H9 (cell line): ENCODE data around the gene TAF4B. TPM values are rescaled to one million over a fixed set of nuclear protein-coding genes. Genes with fewer than 3 reads are reported as not detected.

Experiments
- DNase-seq: peaks from one replicate; pipeline ENCODE4 v3.0.0-alpha.2; 2017
- H2AFZ ChIP-seq: one replicate; pipeline ENCODE4 v1.6.1; 2013; ENCODE audit warnings: mild to moderate bottlenecking, low read length, control low read depth, moderate library complexity
- H2AK5ac ChIP-seq: 2 replicates; pipeline ENCODE4 v1.6.1; 2013; ENCODE audit warnings: low read length, control low read depth, mixed read lengths; ENCODE audit not compliant: insufficient read length
- H2BK120ac ChIP-seq: one replicate; pipeline ENCODE4 v1.6.1; 2013; ENCODE audit warnings: low read depth, mild to moderate bottlenecking, low read length, control low read depth, inconsistent platforms; ENCODE audit not compliant: poor library complexity, severe bottlenecking
- H2BK12ac ChIP-seq: 2 replicates; pipeline ENCODE4 v1.6.1; 2013; ENCODE audit warnings: low read length, control low read depth, mixed read lengths, low read depth; ENCODE audit not compliant: insufficient read length
- H2BK15ac ChIP-seq: 2 replicates; pipeline ENCODE4 v1.6.1; 2013; ENCODE audit warnings: low read depth, low read length, control low read depth
- H2BK20ac ChIP-seq: one replicate; pipeline ENCODE4 v1.6.1; 2013; ENCODE audit warnings: low read depth, mild to moderate bottlenecking, low read length, control low read depth, inconsistent platforms; ENCODE audit not compliant: poor library complexity, severe bottlenecking
- H2BK5ac ChIP-seq: 2 replicates; pipeline ENCODE4 v1.6.1; 2013; ENCODE audit warnings: low read length, control low read depth, mixed read lengths; ENCODE audit not compliant: insufficient read length
- H3K14ac ChIP-seq: 2 replicates; pipeline ENCODE4 v1.6.1; 2013; ENCODE audit warnings: low read length, control low read depth; ENCODE audit not compliant: insufficient read depth
- H3K18ac ChIP-seq: 2 replicates; pipeline ENCODE4 v1.6.1; 2013; ENCODE audit warnings: low read depth, mild to moderate bottlenecking, mixed read lengths, low read length, control low read depth; ENCODE audit not compliant: insufficient read length
- H3K23ac ChIP-seq: 2 replicates; pipeline ENCODE4 v1.6.1; 2013; ENCODE audit warnings: low read length, control low read depth, mixed read lengths, low read depth; ENCODE audit not compliant: insufficient read length
- H3K23me2 ChIP-seq: 2 replicates; pipeline ENCODE4 v1.6.1; 2013; ENCODE audit warnings: low read depth, mild to moderate bottlenecking, mixed read lengths, low read length, control low read depth; ENCODE audit not compliant: insufficient read length, poor library complexity, severe bottlenecking
- H3K27ac ChIP-seq: 2 replicates; pipeline ENCODE4 v1.5.1; 2013; ENCODE audit warnings: low read length, control low read depth, mixed read lengths, low read depth; ENCODE audit not compliant: insufficient read length
- H3K27me3 ChIP-seq: 2 replicates; pipeline ENCODE4 v1.6.1; 2013; ENCODE audit warnings: low read length, control low read depth, inconsistent platforms; ENCODE audit not compliant: insufficient read depth
- H3K4ac ChIP-seq: 2 replicates; pipeline ENCODE4 v1.6.1; 2013; ENCODE audit warnings: low read depth, mild to moderate bottlenecking, control low read depth, inconsistent platforms, low read length, moderate library complexity
- H3K4me1 ChIP-seq: 2 replicates; pipeline ENCODE4 v1.6.1; 2013; ENCODE audit warnings: low read length, control low read depth, inconsistent platforms; ENCODE audit not compliant: insufficient read depth
- H3K4me2 ChIP-seq: 2 replicates; pipeline ENCODE4 v1.6.1; 2013; ENCODE audit warnings: low read length, control low read depth, mixed read lengths; ENCODE audit not compliant: insufficient read length, insufficient read depth
- H3K56ac ChIP-seq: 2 replicates; pipeline ENCODE4 v1.6.1; 2013; ENCODE audit warnings: low read depth, mild to moderate bottlenecking, mixed read lengths, low read length, control low read depth; ENCODE audit not compliant: insufficient read length
- H3K79me1 ChIP-seq: 2 replicates; pipeline ENCODE4 v1.6.1; 2013; ENCODE audit warnings: low read depth, mild to moderate bottlenecking, moderate library complexity, low read length, control low read depth, inconsistent platforms; ENCODE audit not compliant: insufficient read depth, poor library complexity, severe bottlenecking
- H3K79me2 ChIP-seq: 2 replicates; pipeline ENCODE4 v1.6.1; 2013; ENCODE audit warnings: low read length, control low read depth, inconsistent platforms; ENCODE audit not compliant: insufficient read depth
- H3K9ac ChIP-seq: 2 replicates; pipeline ENCODE4 v1.6.1; 2013; ENCODE audit warnings: low read length, control low read depth, mixed read lengths; ENCODE audit not compliant: insufficient read length; ENCODE audit errors: extremely low read depth
- H3K9me3 ChIP-seq: one replicate; pipeline ENCODE4 v1.6.1; 2013; ENCODE audit warnings: low read depth, low read length, inconsistent platforms; ENCODE audit not compliant: control insufficient read depth
- H3T11ph ChIP-seq: one replicate; pipeline ENCODE4 v1.6.1; 2013; ENCODE audit warnings: mild to moderate bottlenecking, low read length, control low read depth, inconsistent platforms
- H4K20me1 ChIP-seq: one replicate; pipeline ENCODE4 v1.6.1; 2013; ENCODE audit not compliant: control insufficient read depth, insufficient read length, insufficient read depth
- H4K5ac ChIP-seq: 2 replicates; pipeline ENCODE4 v1.6.1; 2013; ENCODE audit warnings: low read depth, mild to moderate bottlenecking, mixed read lengths, low read length, control low read depth; ENCODE audit not compliant: insufficient read length
- H4K8ac ChIP-seq: replicated peaks from 2 replicates; pipeline ENCODE4 v1.6.1; 2013; ENCODE audit warnings: low read length, control low read depth, mixed read lengths, low read depth; ENCODE audit not compliant: insufficient read length
- H4K91ac ChIP-seq: 2 replicates; pipeline ENCODE4 v1.6.1; 2013; ENCODE audit warnings: low read depth, mild to moderate bottlenecking, moderate library complexity, mixed read lengths, low read length, control low read depth; ENCODE audit not compliant: insufficient read length
- H3K27ac Mint-ChIP-seq, 3 experiments: 2 replicates in 2 of 3; 3 replicates in 1 of 3; pipeline ENCODE4 v1.8.0; 2020 to 2021; ENCODE audit warnings: mixed read lengths in 3 of 3, mild to moderate bottlenecking in 1 of 3, moderate library complexity in 1 of 3
- H3K27me3 Mint-ChIP-seq: 2 replicates; pipeline ENCODE4 v1.8.0; 2021; ENCODE audit warnings: low read depth, mild to moderate bottlenecking, moderate library complexity, mixed read lengths
- H3K36me3 Mint-ChIP-seq, 3 experiments: 2 replicates in 2 of 3; 3 replicates in 1 of 3; pipeline ENCODE4 v1.8.0; 2020 to 2021; ENCODE audit warnings: low read depth in 3 of 3, mixed read lengths in 3 of 3; ENCODE audit not compliant: insufficient read depth in 1 of 3
- H3K4me1 Mint-ChIP-seq, 2 experiments: 2 replicates each; pipeline ENCODE4 v1.8.0; 2020; ENCODE audit warnings: mixed read lengths in 2 of 2
- H3K4me3 Mint-ChIP-seq, 2 experiments: 2 replicates in 1 of 2; 3 replicates in 1 of 2; pipeline ENCODE4 v1.8.0; 2020 to 2021; ENCODE audit warnings: mild to moderate bottlenecking in 2 of 2, mixed read lengths in 2 of 2, moderate library complexity in 1 of 2
- H3K9me3 Mint-ChIP-seq, 2 experiments: 2 replicates in 1 of 2; 3 replicates in 1 of 2; pipeline ENCODE4 v1.8.0; 2020; ENCODE audit warnings: mild to moderate bottlenecking in 2 of 2, mixed read lengths in 2 of 2, moderate library complexity in 1 of 2
- WGBS: extraction: QIAGEN DNeasy Blood & Tissue Kit; methylation state at CpG from one replicate; pipeline ENCODE4 v1.1.7; 2013; ENCODE audit warnings: missing lambda C conversion rate, low lambda C conversion rate, mixed read lengths; ENCODE audit not compliant: insufficient read length; ENCODE audit errors: extremely low coverage; 5-methylcytosine and 5-hydroxymethylcytosine counted together
- total RNA-seq: library from RNA; stranded (reverse); gene quantifications from 2 replicates; pipeline ENCODE4 v1.2.1, GENCODE V29; 2021
- TF ChIP-seq, protein P1 (sequence below): fragments of 200-600 bp; sonication (generic); conservative IDR thresholded peaks from 3 replicates; pipeline ENCODE4 v1.8.0; 2021; ENCODE audit warnings: antibody characterized with exemption, mild to moderate bottlenecking

Gene TAF4B
- total RNA-seq, 1 experiment from 2014 or later, result 19.8 TPM

DNA sequence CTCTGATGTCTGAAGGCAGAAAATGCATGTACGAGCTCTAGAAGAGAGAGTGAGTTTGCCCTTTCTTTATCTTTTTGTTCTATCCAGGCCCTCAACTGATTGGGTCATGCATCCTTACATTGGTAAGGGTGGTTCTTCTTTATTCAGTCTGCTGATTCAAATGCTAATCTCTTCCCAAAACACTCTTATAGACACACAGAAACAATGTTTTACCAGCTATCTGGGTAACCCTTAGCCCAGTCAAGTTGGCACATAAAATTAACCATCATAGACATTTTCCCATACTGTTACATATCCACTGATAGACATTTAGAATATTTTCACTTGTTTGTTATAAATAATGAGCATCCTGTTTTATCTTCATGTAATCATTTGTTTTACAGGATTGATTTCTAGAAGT, 141.2 kb downstream of the TAF4B start:
- Histone ChIP-seq H3K23me2 (no peaks in the 10 kb centered on the region), H3K9ac (no peak overlapping the region), H2AK5ac (no peak overlapping the region), H2BK5ac (no peak overlapping the region), H3K79me2 (no peaks in the 10 kb centered on the region), H4K5ac (no peak overlapping the region), H3K4me2 (no peak overlapping the region), H3K4me1 (no peaks in the 10 kb centered on the region), H3T11ph (no peak overlapping the region), H3K79me1 (no peaks in the 10 kb centered on the region), H2AFZ (no peak overlapping the region), H2BK12ac (no peak overlapping the region), H4K8ac (no peak overlapping the region), H3K4ac (no peak overlapping the region), H3K14ac (no peak overlapping the region), H3K9me3 (no peaks in the 10 kb centered on the region), H3K27ac (no peak overlapping the region), H2BK120ac (no peak overlapping the region), H3K23ac (no peak overlapping the region), H2BK20ac (no peak overlapping the region), H4K20me1 (no peaks in the 10 kb centered on the region), H3K18ac (no peak overlapping the region), H3K56ac (no peak overlapping the region), H2BK15ac (no peak overlapping the region; the same call in 1 of the 2 replicates), H4K91ac (no peak overlapping the region), H3K27me3 (no peaks in the 10 kb centered on the region)
- WGBS, result no CpG with 5 or more reads among the region's 1 CpG
- Mint-ChIP-seq H3K9me3 (peaks cover 5 to 6% of the 10 kb centered on the region in 2 experiments; a peak in 3 of 5 replicates), H3K27ac (no peak overlapping the region; a peak in 1 of 7 replicates), H3K36me3 (peaks cover 13 to 15% (median 14%) of the 10 kb centered on the region in 3 experiments), H3K4me1 (peaks cover 11 to 24% of the 10 kb centered on the region in 2 experiments), H3K4me3 (no peak overlapping the region), H3K27me3 (no peaks in the 10 kb centered on the region)
- no peak for DNase-seq
- TF ChIP-seq, protein P1, sequence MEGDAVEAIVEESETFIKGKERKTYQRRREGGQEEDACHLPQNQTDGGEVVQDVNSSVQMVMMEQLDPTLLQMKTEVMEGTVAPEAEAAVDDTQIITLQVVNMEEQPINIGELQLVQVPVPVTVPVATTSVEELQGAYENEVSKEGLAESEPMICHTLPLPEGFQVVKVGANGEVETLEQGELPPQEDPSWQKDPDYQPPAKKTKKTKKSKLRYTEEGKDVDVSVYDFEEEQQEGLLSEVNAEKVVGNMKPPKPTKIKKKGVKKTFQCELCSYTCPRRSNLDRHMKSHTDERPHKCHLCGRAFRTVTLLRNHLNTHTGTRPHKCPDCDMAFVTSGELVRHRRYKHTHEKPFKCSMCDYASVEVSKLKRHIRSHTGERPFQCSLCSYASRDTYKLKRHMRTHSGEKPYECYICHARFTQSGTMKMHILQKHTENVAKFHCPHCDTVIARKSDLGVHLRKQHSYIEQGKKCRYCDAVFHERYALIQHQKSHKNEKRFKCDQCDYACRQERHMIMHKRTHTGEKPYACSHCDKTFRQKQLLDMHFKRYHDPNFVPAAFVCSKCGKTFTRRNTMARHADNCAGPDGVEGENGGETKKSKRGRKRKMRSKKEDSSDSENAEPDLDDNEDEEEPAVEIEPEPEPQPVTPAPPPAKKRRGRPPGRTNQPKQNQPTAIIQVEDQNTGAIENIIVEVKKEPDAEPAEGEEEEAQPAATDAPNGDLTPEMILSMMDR, result no peak
